ENCODE results near the gene MPL.

The MPL gene

GRCh38 chr1:43337588-43337987, at the start of gene MPL:
TSS of gene MPL (plus strand) at chr1:43337818. CDS start at chr1:43337849, 31 bp downstream.
- TF ChIP-seq CTCF (IDR thresholded peaks at IDR 0.05), result no peak

- TF ChIP-seq CTCF (IDR thresholded peaks at IDR 0.05), result no peak
Observed at GRCh38 chr1:43288058-43288784, 49.4 kb upstream of the MPL start.

- TF ChIP-seq CTCF (IDR thresholded peaks at IDR 0.05), result no peak
Observed at GRCh38 chr1:43288785-43289706, 48.6 kb upstream of the MPL start.

- TF ChIP-seq CTCF (IDR thresholded peaks at IDR 0.05), result no peak
Observed at GRCh38 chr1:43292216-43292615, 45.4 kb upstream of the MPL start.

- TF ChIP-seq CTCF (IDR thresholded peaks at IDR 0.05), result no peak
Observed at GRCh38 chr1:43292679-43293078, 44.9 kb upstream of the MPL start.

- TF ChIP-seq CTCF (IDR thresholded peaks at IDR 0.05), result no peak
Observed at GRCh38 chr1:43293176-43293575, 44.4 kb upstream of the MPL start.

GRCh38 chr1:43293896-43294760, 43.5 kb upstream of the MPL start:
- no peak for TF ChIP-seq CTCF (IDR thresholded peaks at IDR 0.05)

Measured in LNCAP (cell line).